Kidney capillary endothelial cell (primary cell): Measurements from ENCODE around the gene OR4D11.
"Not testable (repeated sequence)": the region's sequence is repeated elsewhere in the genome, so short reads cannot be mapped to it uniquely, and the experiment has no call there.

Experiments
- DNase-seq: peaks from one replicate; pipeline ENCODE4 v3.0.0-alpha.2; 2018; ENCODE audit warnings: low spot score

The OR4D11 gene

GRCh38 chr11:59503276-59503675 is at the start of gene OR4D11:
OR4D11 (plus strand) TSS chr11:59503576; CDS start chr11:59503576, 0 bp downstream.
- DNase-seq, result no peak

- DNase-seq, result no peak
These were observed 46.7 kb upstream of the OR4D11 start, which contains the start of gene OR4D6 for GRCh38 chr11:59456661-59457060. OR4D6 (plus strand) TSS chr11:59456961; CDS start chr11:59456961, 0 bp downstream.

GRCh38 chr11:59459916-59460315 is 43.5 kb upstream of the OR4D11 start:
- DNase-seq, result no peak

GRCh38 chr11:59463190-59463641 is 40.2 kb upstream of the OR4D11 start:
- DNase-seq, result no peak

GRCh38 chr11:59473015-59473414 is 30.4 kb upstream of the OR4D11 start, which contains the start of gene OR4D10:
OR4D10 (plus strand) TSS chr11:59473315; CDS start chr11:59477430, 4,115 bp downstream.
- DNase-seq, result no peak

GRCh38 chr11:59475176-59475575 is 28.2 kb upstream of the OR4D11 start:
- DNase-seq, result no peak

- DNase-seq, result no peak
These were observed 23.5 kb upstream of the OR4D11 start for GRCh38 chr11:59479906-59480305.

- no peak for DNase-seq
These were observed 23.0 kb upstream of the OR4D11 start for GRCh38 chr11:59480359-59480758.

GRCh38 chr11:59501931-59502330 is 1.4 kb upstream of the OR4D11 start:
- no peak for DNase-seq

GRCh38 chr11:59510941-59511589 is 7.7 kb downstream of the OR4D11 start, which contains the start of gene OR4D9:
OR4D9 (plus strand) TSS chr11:59511539; CDS start chr11:59514913, 3,374 bp downstream.
- DNase-seq, result peak; percentile 55

- DNase-seq, result no peak
These were observed 8.3 kb downstream of the OR4D11 start for GRCh38 chr11:59511675-59512074.

- DNase-seq, result not testable (repeated sequence)
These were observed 16.8 kb downstream of the OR4D11 start for GRCh38 chr11:59520139-59520538.

- DNase-seq, result no peak
These were observed 17.4 kb downstream of the OR4D11 start for GRCh38 chr11:59520741-59521140.

GRCh38 chr11:59523541-59523940 is 20.2 kb downstream of the OR4D11 start:
- no peak for DNase-seq

- DNase-seq, result no peak
These were observed 25.3 kb downstream of the OR4D11 start for GRCh38 chr11:59528711-59529110.

GRCh38 chr11:59532620-59533019 is 29.2 kb downstream of the OR4D11 start:
- DNase-seq, result no peak

GRCh38 chr11:59534676-59535075 is 31.3 kb downstream of the OR4D11 start:
- no peak for DNase-seq

GRCh38 chr11:59542142-59542810 is 38.9 kb downstream of the OR4D11 start:
- DNase-seq, result no peak

GRCh38 chr11:59543713-59544112 is 40.3 kb downstream of the OR4D11 start:
- not testable (repeated sequence) for DNase-seq

- DNase-seq, result no peak
These were observed 41.4 kb downstream of the OR4D11 start for GRCh38 chr11:59544869-59545178.

- DNase-seq, result no peak
These were observed 42.0 kb downstream of the OR4D11 start for GRCh38 chr11:59545179-59546020.

- DNase-seq, result not testable (repeated sequence)
These were observed 44.4 kb downstream of the OR4D11 start for GRCh38 chr11:59547605-59548308.
